T-helper 1 cell treated with Interleukin-12 subunit alpha and Interleukin-12 subunit beta and Interleukin-4 antibody, amounts not matched to agents 30 ng/mL and 1 ng/mL, for 36 hours (primary cell): Measurements from ENCODE around the gene MPDU1. TPM values are rescaled to one million over a fixed set of nuclear protein-coding genes. Genes with fewer than 3 reads are reported as not detected.
"Not testable (repeated sequence)": the region's sequence is repeated elsewhere in the genome, so short reads cannot be mapped to it uniquely, and the experiment has no call there.

Source experiments
- intact Hi-C: fragments of 100-400 bp; cut with micrococcal nuclease; formaldehyde crosslinking; loops from one replicate; pipeline ENCODE4 v1.15.1; 2024
- total RNA-seq: library from RNA; stranded (reverse); gene quantifications from 2 replicates; pipeline ENCODE4 v1.2.3, GENCODE V29; 2022

The MPDU1 gene
- total RNA-seq, 1 donor from 2014 or later, result 85.1 TPM

- intact Hi-C loops, result loop anchor here (1.0 to 2.0 kb wide), 3 partner anchors 210 to 318 kb away; partner anchors contain the start of genes CNTROB and TMEM256
Measured at GRCh38 chr17:7613769-7614424, 30.2 kb downstream of the MPDU1 start.

DNA sequence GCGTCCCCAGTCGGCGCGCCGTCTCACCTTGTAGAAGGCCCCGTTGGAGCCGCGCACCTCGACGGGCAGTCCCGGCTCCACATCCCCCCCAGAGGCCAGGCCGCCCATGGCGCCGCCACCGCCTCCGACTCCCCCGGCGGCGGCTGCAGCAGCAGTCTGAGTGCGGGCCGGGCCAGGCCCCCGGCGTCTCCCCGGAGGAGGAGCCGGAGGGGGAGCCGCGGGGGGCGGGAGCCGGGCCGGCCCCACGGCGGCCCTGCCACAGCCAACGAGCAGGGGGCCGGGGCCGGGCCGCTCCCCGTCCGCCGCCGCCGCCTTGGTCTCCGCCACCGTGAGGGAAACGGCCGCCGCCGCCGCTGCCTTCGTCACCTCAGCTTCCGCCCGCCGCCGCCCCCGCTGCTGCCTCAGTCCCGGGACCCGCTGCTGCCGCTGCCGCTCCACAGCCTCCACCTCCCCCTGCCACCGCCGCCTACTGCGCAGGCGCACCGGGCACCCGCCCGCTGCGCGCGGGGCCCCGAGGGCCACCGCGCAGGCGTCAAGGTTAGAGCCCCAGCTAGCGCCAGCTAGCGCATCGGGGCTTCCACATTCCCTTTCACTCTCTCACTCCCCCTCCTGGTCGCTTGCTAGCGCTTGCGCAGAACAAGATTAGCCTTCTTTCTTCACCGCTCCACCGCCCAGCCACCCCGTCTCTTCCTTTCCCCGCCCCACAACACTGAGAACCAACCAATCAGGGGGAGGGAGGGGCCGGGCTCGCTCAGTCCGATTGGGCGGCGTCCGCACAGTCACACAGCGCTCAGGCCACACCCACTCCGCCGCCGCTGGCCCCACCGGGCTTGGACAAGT lies 31.0 kb downstream of the MPDU1 start, which contains the start of gene FXR2:
TSS of gene FXR2 (minus strand) at position 473 of the 840 bp plus-strand sequence. CDS start at position 108, 365 bp downstream.
- intact Hi-C loops, result loop anchor here (1.0 to 2.0 kb wide), 11 partner anchors 13 to 318 kb away; partner anchors contain the start of genes ATP1B2, CNTROB, EIF5A and MPDU1

- intact Hi-C loops, result loop anchor here (1.0 to 2.0 kb wide), 9 partner anchors 12 to 308 kb away; partner anchors contain the start of genes ATP1B2, EIF5A, MPDU1 and POLR2A
Measured at GRCh38 chr17:7615265-7615747, 31.7 kb downstream of the MPDU1 start.

DNA sequence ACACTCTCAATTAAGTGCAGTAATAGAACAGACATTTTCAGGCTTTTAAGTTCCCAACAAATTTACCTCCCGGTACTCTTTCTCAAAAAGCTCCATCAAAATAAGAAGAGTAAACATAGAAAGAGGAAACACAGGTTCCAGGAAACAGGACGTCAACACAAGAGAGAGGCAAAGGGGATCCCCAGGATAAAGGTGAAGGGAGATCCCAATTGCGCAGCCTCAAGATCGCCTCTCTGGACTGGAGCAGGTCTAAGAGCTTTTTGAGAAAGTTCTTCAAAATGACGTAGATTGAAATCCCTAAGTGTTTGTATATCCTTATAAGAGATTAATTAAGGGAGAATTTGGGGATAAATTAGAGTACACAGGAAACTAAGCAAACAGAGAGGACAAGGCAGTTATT lies 35.0 kb downstream of the MPDU1 start:
- intact Hi-C loops, result no loop called here

- intact Hi-C loops, result no loop called here
Measured at GRCh38 chr17:7620835-7621234, 37.2 kb downstream of the MPDU1 start.

GRCh38 chr17:7623661-7624060 lies 40.0 kb downstream of the MPDU1 start:
- intact Hi-C loops, result no loop called here

GRCh38 chr17:7625749-7626148 lies 42.1 kb downstream of the MPDU1 start:
- intact Hi-C loops, result not testable (repeated sequence)

DNA sequence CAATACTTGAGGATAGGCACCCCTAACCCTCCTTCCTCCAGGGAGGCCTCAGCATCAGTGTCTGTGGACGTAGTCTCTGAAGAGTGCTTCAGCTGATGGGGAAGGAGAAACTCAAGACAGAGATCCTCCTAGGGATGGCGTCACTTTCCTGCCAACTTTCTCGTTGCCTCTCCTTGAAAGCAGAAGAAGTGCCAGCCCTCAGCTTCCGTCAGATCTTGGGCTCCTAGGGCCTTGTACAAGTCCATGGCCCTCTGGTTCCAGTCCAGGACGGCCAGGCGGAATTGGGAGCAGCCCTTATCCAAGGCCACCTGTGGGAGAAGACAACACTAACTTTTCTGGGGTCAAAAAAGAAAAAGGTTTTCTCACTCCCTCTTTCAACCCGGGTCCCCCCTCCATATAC lies 42.7 kb downstream of the MPDU1 start:
- intact Hi-C loops, result no loop called here

- intact Hi-C loops, result loop anchor here (1.0 kb wide), 3 partner anchors 12 to 43 kb away; partner anchors contain the start of gene ATP1B2
Measured at GRCh38 chr17:7626956-7627249, 43.3 kb downstream of the MPDU1 start.

GRCh38 chr17:7627250-7628121 lies 43.8 kb downstream of the MPDU1 start, which contains the start of gene SAT2:
TSS of gene SAT2 (minus strand) at chr17:7627821. CDS start at chr17:7627635, 186 bp downstream.
- intact Hi-C loops, result loop anchor here (1.0 kb wide), 3 partner anchors 12 to 43 kb away; partner anchors contain the start of gene ATP1B2

- intact Hi-C loops, result loop anchor here (5.0 kb wide), 1 partner anchor 87 kb away; the partner anchor contains the start of gene DNAH2
Measured at GRCh38 chr17:7629939-7630571, 46.4 kb downstream of the MPDU1 start, which contains the start of gene SHBG. TSS of gene SHBG (plus strand) at chr17:7630135. CDS start at chr17:7630173, 38 bp downstream.

DNA sequence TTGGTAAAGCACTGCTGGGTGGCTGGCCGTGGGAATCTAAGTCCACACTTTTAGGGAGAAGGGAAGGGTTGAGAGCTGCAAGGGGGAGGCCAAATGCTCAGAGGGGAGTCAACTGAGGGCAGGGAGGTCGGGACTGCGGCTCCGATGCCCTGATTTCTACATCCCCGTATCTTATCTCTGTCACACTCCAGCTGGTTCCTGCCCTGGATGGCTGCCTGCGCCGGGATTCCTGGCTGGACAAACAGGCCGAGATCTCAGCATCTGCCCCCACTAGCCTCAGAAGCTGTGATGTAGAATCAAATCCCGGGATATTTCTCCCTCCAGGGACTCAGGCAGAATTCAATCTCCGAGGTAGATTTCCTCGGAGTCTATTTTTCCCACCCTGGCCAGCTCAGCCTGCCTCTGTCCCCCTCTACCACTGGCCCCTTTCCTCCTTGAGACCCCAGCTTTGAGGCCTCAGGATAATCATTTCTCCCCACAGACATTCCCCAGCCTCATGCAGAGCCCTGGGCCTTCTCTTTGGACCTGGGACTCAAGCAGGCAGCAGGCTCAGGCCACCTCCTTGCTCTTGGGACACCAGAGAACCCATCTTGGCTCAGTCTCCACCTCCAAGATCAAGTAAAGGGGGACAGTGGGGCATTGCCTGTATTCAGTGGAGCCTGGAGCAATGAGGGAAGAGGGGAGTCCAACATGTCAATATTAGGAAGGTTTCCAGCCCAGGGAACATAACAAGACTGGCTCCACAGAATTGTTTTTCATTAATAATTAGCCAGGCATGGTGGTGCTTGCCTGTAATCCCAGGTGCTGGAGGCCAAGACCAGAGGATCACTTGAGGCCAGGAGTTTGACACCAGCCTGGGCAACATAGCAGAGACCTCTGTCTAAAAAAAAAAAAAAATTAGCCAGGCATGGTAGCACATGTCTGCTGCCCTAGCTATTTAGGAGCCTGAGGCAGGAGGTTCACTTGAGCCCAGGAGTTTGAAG lies 48.0 kb downstream of the MPDU1 start:
- intact Hi-C loops, result loop anchor here (1.0 to 5.0 kb wide), 3 partner anchors 42 to 86 kb away; partner anchors contain the start of genes DNAH2 and TP53

DNA sequence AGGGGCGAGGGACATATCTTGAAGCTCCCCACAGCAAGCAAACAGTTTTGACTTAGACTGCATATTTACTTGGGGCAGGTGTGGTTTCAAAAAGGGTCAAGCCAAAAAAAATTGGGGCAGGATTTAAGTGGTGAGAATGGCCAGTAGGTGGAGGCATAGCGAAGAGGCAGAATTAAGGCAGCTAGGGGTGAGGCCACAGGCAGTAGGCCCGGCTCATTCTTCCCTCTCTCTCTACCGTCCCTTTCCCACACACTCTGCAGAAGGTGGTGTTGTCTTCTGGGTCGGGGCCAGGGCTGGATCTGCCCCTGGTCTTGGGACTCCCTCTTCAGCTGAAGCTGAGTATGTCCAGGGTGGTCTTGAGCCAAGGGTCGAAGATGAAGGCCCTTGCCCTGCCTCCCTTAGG lies 48.8 kb downstream of the MPDU1 start:
- intact Hi-C loops, result loop anchor here (1.0 to 5.0 kb wide), 3 partner anchors 41 to 85 kb away; partner anchors contain the start of genes DNAH2 and TP53

- intact Hi-C loops, result loop anchor here (1.0 to 5.0 kb wide), 2 partner anchors 8 to 84 kb away; partner anchors contain the start of gene DNAH2
Measured at GRCh38 chr17:7633093-7633492, 49.4 kb downstream of the MPDU1 start.

DNA sequence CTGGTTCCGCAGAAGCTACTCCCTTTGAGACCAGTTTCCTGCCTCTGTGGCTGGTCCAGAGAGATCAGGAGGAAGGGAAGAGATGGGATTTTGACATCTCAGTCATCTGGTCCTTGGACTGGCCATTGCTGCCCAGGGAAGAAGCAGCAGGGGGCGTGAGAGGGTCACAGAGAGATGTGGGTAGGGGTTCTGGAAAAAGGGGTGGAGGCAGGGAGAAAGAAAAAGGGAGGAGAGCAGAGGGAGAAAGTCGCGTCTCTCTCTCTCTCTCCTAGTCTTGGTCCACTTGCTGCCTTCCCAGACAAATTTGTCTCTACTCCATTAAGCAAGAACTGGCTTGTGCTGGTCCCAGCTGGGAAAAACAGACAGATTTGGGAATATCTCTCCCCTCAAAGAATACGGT lies 50.7 kb downstream of the MPDU1 start:
- intact Hi-C loops, result loop anchor here (5.0 kb wide), 1 partner anchor 83 kb away; the partner anchor contains the start of gene DNAH2

DNA sequence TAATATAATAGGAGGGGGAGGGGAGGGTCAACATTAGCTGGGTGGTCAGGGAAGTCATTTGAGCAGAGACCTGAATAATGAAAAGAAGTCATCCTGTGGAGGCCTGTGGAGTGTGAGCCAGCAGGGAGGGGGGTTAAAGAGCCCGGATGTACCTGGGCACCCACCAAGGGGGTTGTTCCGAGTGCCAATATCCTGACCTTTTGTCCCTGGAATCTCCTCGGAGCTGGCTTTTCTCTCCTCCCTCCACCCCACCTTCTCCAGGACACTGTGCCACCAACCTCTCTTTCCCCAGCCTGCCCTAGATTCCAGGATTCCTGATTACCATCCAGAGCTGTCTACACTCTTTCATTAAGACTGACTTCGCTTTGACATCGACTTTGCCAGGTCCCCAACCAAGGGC lies 52.5 kb downstream of the MPDU1 start:
- intact Hi-C loops, result no loop called here
